ENCODE results near the gene HLA-B.
A peak's percentile ranks its signal among the peaks of the same experiment; 100 is the strongest.
"Not testable (repeated sequence)": the region's sequence is repeated elsewhere in the genome, so short reads cannot be mapped to it uniquely, and the experiment has no call there.

Gene HLA-B

GRCh38 chr6:31381666-31382065 lies 24.7 kb upstream of the HLA-B start:
- no peak for DNase-seq

GRCh38 chr6:31379850-31380249 lies 22.9 kb upstream of the HLA-B start:
- DNase-seq = no peak

- DNase-seq = no peak
Observed at GRCh38 chr6:31378721-31379103, 21.7 kb upstream of the HLA-B start.

- no peak for DNase-seq
Observed at GRCh38 chr6:31378062-31378720, 21.2 kb upstream of the HLA-B start.

GRCh38 chr6:31377029-31377428 lies 20.1 kb upstream of the HLA-B start:
- no peak for DNase-seq

- DNase-seq = no peak
Observed at GRCh38 chr6:31375699-31376098, 18.7 kb upstream of the HLA-B start.

- DNase-seq = not testable (repeated sequence)
Observed at GRCh38 chr6:31374118-31374517, 17.1 kb upstream of the HLA-B start.

- DNase-seq = no peak
Observed at GRCh38 chr6:31368461-31368860, 11.5 kb upstream of the HLA-B start.

- peak; percentile 81 for DNase-seq
Observed at GRCh38 chr6:31366693-31367470, 9.9 kb upstream of the HLA-B start.

GRCh38 chr6:31365864-31366263 lies 8.9 kb upstream of the HLA-B start:
- DNase-seq = no peak

GRCh38 chr6:31363811-31364210 lies 6.8 kb upstream of the HLA-B start:
- no peak for DNase-seq

GRCh38 chr6:31362751-31363150 lies 5.8 kb upstream of the HLA-B start:
- no peak for DNase-seq

- DNase-seq = peak; percentile 8
Observed at GRCh38 chr6:31359581-31359980, 2.6 kb upstream of the HLA-B start.

GRCh38 chr6:31358302-31358701 lies 1.3 kb upstream of the HLA-B start:
- DNase-seq = no peak

GRCh38 chr6:31357886-31358285 lies 907 bp upstream of the HLA-B start:
- no peak for DNase-seq

GRCh38 chr6:31356216-31356945 lies 598 bp downstream of the HLA-B start:
- no peak for DNase-seq

- DNase-seq = no peak
Observed at GRCh38 chr6:31355583-31355948, 1.4 kb downstream of the HLA-B start.

- DNase-seq = no peak
Observed at GRCh38 chr6:31354864-31355582, 2.0 kb downstream of the HLA-B start.

- no peak for DNase-seq
Observed at GRCh38 chr6:31354158-31354863, 2.7 kb downstream of the HLA-B start.

- DNase-seq = no peak
Observed at GRCh38 chr6:31353384-31353945, 3.5 kb downstream of the HLA-B start.

GRCh38 chr6:31352683-31353383 lies 4.1 kb downstream of the HLA-B start:
- DNase-seq = no peak

GRCh38 chr6:31352310-31352682 lies 4.7 kb downstream of the HLA-B start:
- no peak for DNase-seq
